B cell (primary cell): Measurements from ENCODE around the gene LAMC3. TPM values are rescaled to one million over a fixed set of nuclear protein-coding genes. Genes with fewer than 3 reads are reported as not detected.

Source experiments
- ATAC-seq: fragments of 200-7000 bp; cut with Tn5 transposase; one replicate; pipeline ENCODE4 v1.10.0; 2021; ENCODE audit warnings: low read depth, mild to moderate bottlenecking, moderate number of reproducible peaks, moderate library complexity
- CTCF ChIA-PET: fragments of 350-600 bp; sonication (Branson Sonifier 250); formaldehyde crosslinking; loops from one replicate; lab custom pipeline; 2021; ENCODE audit warnings: antibody characterized with exemption, inconsistent platforms; lab: Charles Lee
- POLR2A ChIA-PET: fragments of 350-600 bp; sonication (Branson Sonifier 250); formaldehyde crosslinking; loops from one replicate; lab custom pipeline; 2021; ENCODE audit warnings: antibody characterized with exemption; lab: Charles Lee
- DNase-seq: peaks from one replicate; pipeline ENCODE4 v3.0.0; 2013
- H2AFZ ChIP-seq: 2 replicates; pipeline ENCODE4 v1.6.1; 2012; ENCODE audit warnings: mild to moderate bottlenecking, low read depth, low read length; ENCODE audit not compliant: insufficient read depth, poor library complexity, severe bottlenecking
- H3K27ac ChIP-seq, 2 donors: 1 replicate in 1 of 2; 2 replicates in 1 of 2; pipeline ENCODE4 v1.5.1; 2012 to 2013; ENCODE audit warnings: low read length in 2 of 2, mild to moderate bottlenecking in 2 of 2, moderate library complexity in 1 of 2
- H3K27me3 ChIP-seq, 4 experiments: fragments of 200-600 bp in 1 of 4; sonication (generic) in 1 of 4; replicated peaks in 1 of 4; 1 replicate in 2 of 4; 2 replicates in 2 of 4; pipeline versions ENCODE4 v1.6.1 to v1.7.0; 2013 to 2016; ENCODE audit warnings: low read length in 3 of 4, mild to moderate bottlenecking in 2 of 4, mixed read lengths in 1 of 4, moderate library complexity in 1 of 4; ENCODE audit not compliant: insufficient read depth in 4 of 4, control insufficient read depth in 3 of 4; ENCODE audit errors: control extremely low read depth in 1 of 4
- H3K36me3 ChIP-seq, 2 experiments: replicated peaks in 1 of 2; 1 replicate in 1 of 2; 2 replicates in 1 of 2; pipeline versions ENCODE4 v1.6.1 to v1.7.1; 2013; ENCODE audit warnings: low read length in 1 of 2; ENCODE audit not compliant: insufficient read depth in 2 of 2, control insufficient read depth in 1 of 2; ENCODE audit errors: control extremely low read depth in 1 of 2, extremely low read depth in 1 of 2
- H3K4me1 ChIP-seq, 2 donors: fragments of 200-600 bp in 1 of 2; sonication (generic) in 1 of 2; 1 replicate in 1 of 2; 2 replicates in 1 of 2; pipeline versions ENCODE4 v1.5.1 to v1.6.1; 2013 to 2017; ENCODE audit warnings: low read length in 2 of 2; ENCODE audit not compliant: control insufficient read depth in 2 of 2, insufficient read depth in 2 of 2
- H3K4me2 ChIP-seq: replicated peaks from 2 replicates; pipeline ENCODE3; 2012; ENCODE audit warnings: mild to moderate bottlenecking, low read depth, low read length; ENCODE audit not compliant: poor library complexity, severe bottlenecking
- H3K4me3 ChIP-seq, 5 experiments: fragments of 200-600 bp in 1 of 5; sonication (generic) in 1 of 5; 1 replicate in 3 of 5; 2 replicates in 2 of 5; pipeline versions ENCODE4 v1.5.1 to v1.7.0; 2011 to 2016; ENCODE audit warnings: low read length in 4 of 5, mild to moderate bottlenecking in 4 of 5, low read depth in 2 of 5, control low read depth in 1 of 5, moderate library complexity in 1 of 5; ENCODE audit not compliant: insufficient read depth in 1 of 5; ENCODE audit errors: control extremely low read depth in 1 of 5, extremely low read depth in 1 of 5
- H3K79me2 ChIP-seq: fragments of 200-600 bp; sonication (generic); one replicate; pipeline ENCODE4 v1.6.0; 2016; ENCODE audit warnings: low read length; ENCODE audit not compliant: control insufficient read depth, insufficient read depth
- H3K9ac ChIP-seq: fragments of 200-600 bp; sonication (generic); 2 replicates; pipeline ENCODE4 v1.6.1; 2017; ENCODE audit warnings: mild to moderate bottlenecking, low read length, moderate library complexity
- H3K9me3 ChIP-seq, 3 donors: one replicate each; pipeline versions ENCODE4 v1.6.1 to v1.7.1; 2013; ENCODE audit warnings: low read length in 2 of 3; ENCODE audit not compliant: control insufficient read depth in 2 of 3, insufficient read depth in 1 of 3; ENCODE audit errors: control extremely low read depth in 1 of 3
- H4K20me1 ChIP-seq: 2 replicates; pipeline ENCODE4 v1.6.0; 2012; ENCODE audit warnings: mild to moderate bottlenecking, low read length; ENCODE audit not compliant: insufficient read depth, control insufficient read depth, poor library complexity, severe bottlenecking
- H3K27ac Mint-ChIP-seq: one replicate; pipeline ENCODE4 v1.8.0; 2021; ENCODE audit warnings: mixed read lengths
- H3K27me3 Mint-ChIP-seq: one replicate; pipeline ENCODE4 v1.8.0; 2021; ENCODE audit warnings: mixed read lengths
- H3K4me1 Mint-ChIP-seq: one replicate; pipeline ENCODE4 v1.8.0; 2021; ENCODE audit warnings: mixed read lengths
- H3K4me3 Mint-ChIP-seq: one replicate; pipeline ENCODE4 v1.8.0; 2021; ENCODE audit warnings: mixed read lengths
- H3K9me3 Mint-ChIP-seq: one replicate; pipeline ENCODE4 v1.8.0; 2022; ENCODE audit warnings: mixed read lengths; ENCODE audit not compliant: insufficient read depth
- CTCF ChIP-seq: fragments of 200-600 bp; IDR thresholded peaks from one replicate; pipeline ENCODE4 v1.8.0; 2022; ENCODE audit warnings: antibody characterized with exemption, mild to moderate bottlenecking
- EZH2 ChIP-seq: IDR thresholded peaks from 2 replicates; pipeline ENCODE4 v1.6.1; 2012; ENCODE audit warnings: borderline replicate concordance, low read depth, mild to moderate bottlenecking, moderate library complexity, low read length; ENCODE audit not compliant: insufficient read depth, poor library complexity, severe bottlenecking
- WGBS: methylation state at CpG from one replicate; pipeline ENCODE4 v1.1.5; 2013; ENCODE audit warnings: missing lambda C conversion rate; ENCODE audit not compliant: insufficient coverage; 5-methylcytosine and 5-hydroxymethylcytosine counted together
- intact Hi-C: fragments of 100-400 bp; cut with micrococcal nuclease; formaldehyde crosslinking; loops from one replicate; pipeline ENCODE4 v1.10.0; 2022
- polyA plus RNA-seq: library from polyadenylated mRNA; depleted of rRNA; stranded (reverse); fragments of >200 nt; gene quantifications from 2 replicates; pipeline ENCODE4 v1.2.3, GENCODE V29; 2012
- total RNA-seq, 2 donors: library from RNA; stranded (reverse); fragments of 120-200 nt in 1 of 2; gene quantifications; 1 replicate in 1 of 2; 2 replicates in 1 of 2; pipeline versions ENCODE4 v1.2.3 to v1.2.4, GENCODE V29; 2013 to 2022

The LAMC3 gene
- total and polyA plus RNA-seq, 2 donors (not counting 1 experiment from before 2014, with no cell fraction given), result 0.25 to 0.45 TPM

- Histone ChIP-seq H3K79me2 (no peaks in the 10 kb centered on the region), H3K4me3 (no peak overlapping the region), H3K9ac (no peak overlapping the region), H3K27ac (no peak overlapping the region), H4K20me1 (no peaks in the 10 kb centered on the region), H3K9me3 (no peaks in the 10 kb centered on the region), H2AFZ (no peak overlapping the region), H3K4me1 (no peaks in the 10 kb centered on the region), H3K4me2 (no peak overlapping the region), H3K27me3 (no peaks in the 10 kb centered on the region), H3K36me3 (no peaks in the 10 kb centered on the region)
- Mint-ChIP-seq H3K27me3 (peaks cover 10% of the 10 kb centered on the region), H3K9me3 (no peaks in the 10 kb centered on the region), H3K27ac (no peak overlapping the region), H3K4me3 (no peak overlapping the region), H3K4me1 (no peaks in the 10 kb centered on the region)
- no peak for ATAC-seq
- ChIA-PET CTCF (interaction anchor here (1.0 kb wide), 1 partner anchor 65 kb away, joined by 3 read pairs; no protein-coding TSS in a partner anchor), POLR2A (no interaction called here)
- intact Hi-C loops, result no loop called here
- TF ChIP-seq EZH2, result no peak
- no peak for TF ChIP-seq CTCF
- no peak for DNase-seq
- 7% methylated on average over 4 of the region's 10 CpGs for WGBS
Observed at GRCh38 chr9:130981002-130981755, 27.8 kb upstream of the LAMC3 start.

- no peak for DNase-seq
- Histone ChIP-seq H3K27me3 (no peaks in the 10 kb centered on the region), H3K9me3 (no peaks in the 10 kb centered on the region), H3K36me3 (no peaks in the 10 kb centered on the region), H3K9ac (no peak overlapping the region), H3K79me2 (no peaks in the 10 kb centered on the region), H3K27ac (no peak overlapping the region), H3K4me3 (no peak overlapping the region), H3K4me1 (no peaks in the 10 kb centered on the region), H2AFZ (no peak overlapping the region), H4K20me1 (no peaks in the 10 kb centered on the region), H3K4me2 (no peak overlapping the region)
- H3K27me3 Mint-ChIP-seq, result peaks cover 8% of the 10 kb centered on the region
- no peaks in the 10 kb centered on the region for H3K9me3 Mint-ChIP-seq
- intact Hi-C loops, result no loop called here
- TF ChIP-seq EZH2 (no peak), CTCF (no peak)
- ChIA-PET CTCF (no interaction called here), POLR2A (no interaction called here)
- WGBS, result 91% methylated on average over 11 of the region's 14 CpGs
- no peak for ATAC-seq
- no peak overlapping the region for H3K4me3 Mint-ChIP-seq
- H3K4me1 Mint-ChIP-seq, result no peaks in the 10 kb centered on the region
- H3K27ac Mint-ChIP-seq, result no peak overlapping the region
Observed at GRCh38 chr9:130981756-130982137, 27.2 kb upstream of the LAMC3 start.
